GM15510 (cell line): ENCODE data around the gene COG2.

Source experiments
- POLR2A ChIP-seq: IDR thresholded peaks from 3 replicates; pipeline ENCODE4 v1.6.1; 2011; ENCODE audit warnings: borderline replicate concordance; ENCODE audit not compliant: insufficient read length; ENCODE audit errors: extremely low read depth

The COG2 gene

DNA sequence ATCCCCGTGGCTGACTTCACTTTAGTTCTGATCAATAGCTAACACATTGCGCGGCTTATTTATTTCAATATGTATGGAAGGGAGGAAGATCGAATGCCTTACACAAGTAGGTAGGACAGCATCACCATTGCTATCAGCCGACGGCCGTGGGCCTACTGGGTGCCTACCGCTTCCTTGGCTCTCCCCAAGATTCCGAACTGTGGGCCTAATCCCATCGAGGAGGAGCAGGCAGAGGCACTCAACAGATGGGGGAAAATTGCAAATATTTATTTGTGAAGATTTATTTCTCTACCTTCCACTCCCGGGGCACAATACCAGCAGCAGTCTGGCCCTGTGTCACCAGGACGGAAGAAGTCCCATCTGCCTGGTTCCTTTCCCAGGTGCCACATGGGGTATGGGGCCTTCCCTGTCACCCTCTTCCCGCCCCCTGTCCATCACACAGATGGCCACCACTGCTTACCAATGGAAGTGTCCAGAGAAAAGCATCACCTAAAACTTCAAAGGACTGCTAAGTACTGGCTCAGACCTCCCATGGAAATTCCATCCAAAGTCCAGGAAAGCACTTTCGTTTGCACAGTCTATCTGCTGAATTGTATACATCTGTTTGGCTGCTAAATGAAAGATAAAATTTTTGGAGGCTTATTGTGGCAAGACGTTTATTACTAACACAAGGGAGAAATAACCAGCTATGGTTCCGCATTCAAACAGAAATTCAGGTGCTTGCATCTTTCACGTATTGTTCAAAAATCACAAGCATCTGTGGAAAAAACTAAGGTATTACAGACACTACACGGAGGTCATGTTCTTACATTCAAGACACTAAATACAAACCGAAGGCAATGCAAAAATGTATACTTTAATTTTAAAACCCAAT is 59.9 kb downstream of the COG2 start:
- TF ChIP-seq POLR2A: no peak

DNA sequence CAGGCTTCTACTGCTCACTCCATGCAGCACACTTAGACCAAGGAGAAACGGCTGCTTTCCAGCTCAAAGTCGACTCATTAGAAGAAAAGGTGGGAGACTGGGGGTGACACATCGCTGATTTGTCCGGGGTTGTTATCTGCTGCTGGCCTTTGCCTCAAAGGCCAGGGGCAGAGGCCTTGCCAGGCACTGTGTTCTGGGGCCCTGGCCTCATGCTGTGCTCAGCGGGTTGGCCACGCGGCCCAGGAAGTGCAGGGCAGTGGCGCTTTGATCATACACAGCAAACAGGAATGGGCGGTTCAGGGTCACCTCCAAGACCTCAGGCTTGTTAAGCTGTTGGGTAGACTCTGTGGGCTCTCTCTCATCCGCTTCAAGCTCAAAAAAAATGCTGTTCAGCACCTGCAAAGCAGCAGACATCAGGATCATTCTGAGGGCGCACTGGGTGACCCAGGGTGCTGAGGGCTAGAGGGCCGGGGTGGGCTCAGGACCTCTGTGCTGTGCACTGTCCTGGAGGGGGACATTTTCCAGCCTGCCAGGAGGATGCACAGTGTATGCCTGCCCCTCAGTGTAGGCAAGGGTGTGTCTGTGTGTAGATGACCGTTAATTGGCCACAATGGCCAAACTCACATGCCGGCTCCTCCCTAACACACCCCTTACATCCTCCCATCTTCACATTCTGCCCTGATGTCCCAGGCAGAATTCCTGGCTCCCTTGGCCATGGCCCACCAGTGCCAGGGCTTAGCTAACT is 60.8 kb downstream of the COG2 start:
- TF ChIP-seq POLR2A: no peak

DNA sequence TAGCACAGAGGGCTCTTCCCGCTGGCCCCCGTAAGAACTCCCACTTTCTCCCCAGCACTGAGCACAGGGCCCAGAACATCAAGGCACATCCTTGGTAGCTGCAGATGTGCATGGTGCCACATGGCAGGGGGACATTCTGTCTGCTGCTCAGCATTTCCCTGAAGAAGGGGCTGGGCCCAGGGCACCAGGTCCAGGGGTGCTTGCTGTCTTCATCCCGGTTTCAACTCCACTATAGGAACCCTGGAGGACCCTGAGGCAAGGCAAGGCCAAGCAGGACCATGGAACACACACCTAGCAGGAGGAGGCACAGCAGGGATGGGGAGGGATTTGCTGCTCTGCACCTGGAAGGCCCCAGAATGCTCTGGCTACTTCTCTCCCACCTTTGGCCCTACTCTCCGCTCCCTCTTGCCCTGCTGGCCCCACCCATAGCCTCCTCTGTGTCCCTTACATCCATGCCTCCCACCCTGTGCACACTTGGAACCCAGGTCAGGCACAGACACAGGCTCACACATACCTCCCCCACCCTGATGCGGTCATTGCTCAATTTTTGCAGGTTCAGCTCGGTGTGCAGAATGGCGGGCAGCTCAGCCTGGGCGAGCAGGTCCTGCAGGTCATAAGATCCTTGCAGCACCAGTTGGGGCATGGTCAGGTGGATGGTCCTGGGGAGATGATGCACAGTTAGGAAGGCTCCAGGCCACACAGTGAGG is 61.6 kb downstream of the COG2 start:
- no peak for TF ChIP-seq POLR2A

DNA sequence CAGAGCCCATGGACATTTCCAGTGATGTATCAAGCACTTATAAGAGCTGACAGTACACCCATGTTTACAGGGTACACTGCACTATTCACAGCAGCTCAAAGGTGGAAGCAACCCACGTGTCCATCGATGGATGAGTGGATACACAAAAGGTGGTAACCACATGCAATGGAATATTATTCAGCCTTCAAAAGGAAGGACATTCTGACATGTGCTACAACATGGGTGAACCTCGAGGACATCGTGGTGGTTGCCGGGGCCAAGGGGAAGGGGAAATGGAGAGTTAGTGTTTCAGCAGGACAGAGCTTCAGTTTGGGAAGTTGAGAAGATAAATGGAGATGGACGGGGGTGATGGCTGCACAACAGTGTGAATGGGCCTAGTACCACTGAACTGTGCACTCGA is 62.5 kb downstream of the COG2 start:
- no peak for TF ChIP-seq POLR2A

DNA sequence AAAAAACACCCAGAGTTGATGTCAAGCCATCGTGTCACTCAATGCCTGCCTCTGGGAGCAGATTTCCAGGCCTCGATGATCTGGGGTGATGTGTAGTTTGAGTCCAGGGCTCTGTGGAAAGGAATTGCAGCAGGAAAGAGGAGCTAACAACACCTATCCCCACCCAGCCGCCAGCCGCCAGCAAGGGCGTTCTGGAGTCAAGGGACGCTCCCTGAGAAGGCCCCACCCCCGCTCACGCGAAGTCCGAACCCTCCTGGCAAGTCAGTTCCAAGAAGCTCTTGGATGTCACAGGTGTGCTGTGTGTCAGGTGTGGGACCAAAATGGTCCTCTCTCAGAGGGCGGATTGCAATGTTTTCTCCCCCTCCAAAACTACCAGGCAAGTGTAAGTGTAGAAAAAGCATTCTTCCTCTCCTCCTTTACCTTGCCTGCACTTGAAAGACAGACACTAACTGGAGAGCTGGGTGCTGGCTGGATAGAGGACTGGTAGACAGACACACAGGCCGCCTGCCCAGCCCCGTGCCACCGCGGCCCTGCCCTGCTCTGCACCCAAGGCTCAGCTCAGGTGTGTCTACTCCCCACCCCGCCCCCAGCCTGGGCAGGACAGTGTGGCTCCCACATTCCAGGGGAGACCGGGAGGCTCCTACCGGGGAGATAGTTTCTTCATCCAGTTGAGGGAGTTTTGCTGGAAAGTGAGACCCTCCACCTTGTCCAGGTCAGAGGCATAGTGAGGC is 63.2 kb downstream of the COG2 start:
- TF ChIP-seq POLR2A: no peak

DNA sequence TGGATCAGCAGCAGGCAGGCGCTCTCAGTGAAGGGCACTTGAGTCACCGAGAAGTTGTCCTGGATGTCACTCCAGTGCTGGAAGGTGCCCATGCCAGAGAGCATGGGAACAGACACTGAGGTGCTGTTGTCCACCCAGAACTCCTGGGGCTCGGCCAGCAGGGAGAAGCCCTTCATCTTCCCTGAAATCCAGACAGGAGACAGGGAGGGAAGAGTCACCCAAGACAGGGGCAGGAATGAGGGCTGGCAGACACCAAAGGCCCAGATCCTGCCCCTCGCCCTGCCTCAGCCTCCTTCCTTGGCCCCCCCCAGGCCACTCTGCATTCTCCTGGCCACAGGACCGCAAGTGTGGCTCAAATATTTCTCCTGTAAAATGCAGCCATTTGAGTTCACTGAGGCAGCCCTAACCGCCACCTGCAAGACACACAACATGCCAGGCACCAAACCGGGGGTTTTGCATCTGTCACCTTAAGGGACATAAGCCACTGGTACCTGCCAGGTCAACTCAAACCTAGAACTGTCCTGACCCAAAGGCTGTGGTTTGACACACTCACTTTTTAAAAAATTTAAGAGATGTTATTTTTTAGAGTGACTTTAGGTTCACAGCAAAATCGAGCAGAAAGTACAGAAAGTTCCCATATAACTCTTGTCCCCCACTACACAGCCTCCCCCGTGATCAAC is 63.9 kb downstream of the COG2 start:
- no peak for TF ChIP-seq POLR2A

DNA sequence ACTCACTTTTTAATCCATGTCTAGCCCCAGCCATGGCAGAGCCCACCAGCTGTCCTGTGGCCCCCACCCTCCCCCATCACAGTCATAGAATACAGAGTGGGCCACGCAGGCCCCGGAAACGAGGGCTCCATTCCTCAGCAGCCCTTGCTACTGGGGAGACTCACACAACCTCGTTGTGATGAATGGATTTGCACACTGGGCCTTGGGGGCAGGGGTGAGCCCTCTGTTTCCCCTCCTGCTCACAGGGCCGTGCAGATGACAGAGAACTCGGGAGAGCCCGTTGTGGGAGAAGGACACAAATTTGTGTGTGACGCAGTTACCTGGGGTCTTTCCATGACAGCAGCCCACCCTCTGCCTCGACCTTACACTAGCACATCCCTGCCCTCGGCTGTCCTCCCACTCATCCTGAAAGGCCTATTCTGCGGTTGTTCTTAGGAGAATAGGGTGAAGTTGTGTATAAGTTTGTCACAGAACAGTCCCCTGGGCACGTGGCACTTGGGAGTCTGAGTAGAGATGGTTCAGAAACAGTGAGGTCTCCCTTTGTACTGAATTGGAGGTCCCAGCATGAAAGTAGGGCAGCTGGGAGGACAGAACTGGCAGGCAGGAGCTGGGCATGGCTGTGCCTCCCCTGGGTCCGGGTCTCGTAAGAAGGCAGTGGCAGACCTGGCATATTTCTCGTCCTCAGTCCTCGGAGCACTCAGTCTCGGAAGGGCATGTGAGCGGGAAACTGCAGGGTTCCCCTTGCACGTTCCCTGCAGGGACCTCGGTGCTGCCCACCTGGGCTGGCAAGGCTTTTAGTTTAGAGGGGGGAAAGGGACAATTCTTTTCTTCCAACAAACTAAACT is 64.8 kb downstream of the COG2 start:
- TF ChIP-seq POLR2A: no peak

DNA sequence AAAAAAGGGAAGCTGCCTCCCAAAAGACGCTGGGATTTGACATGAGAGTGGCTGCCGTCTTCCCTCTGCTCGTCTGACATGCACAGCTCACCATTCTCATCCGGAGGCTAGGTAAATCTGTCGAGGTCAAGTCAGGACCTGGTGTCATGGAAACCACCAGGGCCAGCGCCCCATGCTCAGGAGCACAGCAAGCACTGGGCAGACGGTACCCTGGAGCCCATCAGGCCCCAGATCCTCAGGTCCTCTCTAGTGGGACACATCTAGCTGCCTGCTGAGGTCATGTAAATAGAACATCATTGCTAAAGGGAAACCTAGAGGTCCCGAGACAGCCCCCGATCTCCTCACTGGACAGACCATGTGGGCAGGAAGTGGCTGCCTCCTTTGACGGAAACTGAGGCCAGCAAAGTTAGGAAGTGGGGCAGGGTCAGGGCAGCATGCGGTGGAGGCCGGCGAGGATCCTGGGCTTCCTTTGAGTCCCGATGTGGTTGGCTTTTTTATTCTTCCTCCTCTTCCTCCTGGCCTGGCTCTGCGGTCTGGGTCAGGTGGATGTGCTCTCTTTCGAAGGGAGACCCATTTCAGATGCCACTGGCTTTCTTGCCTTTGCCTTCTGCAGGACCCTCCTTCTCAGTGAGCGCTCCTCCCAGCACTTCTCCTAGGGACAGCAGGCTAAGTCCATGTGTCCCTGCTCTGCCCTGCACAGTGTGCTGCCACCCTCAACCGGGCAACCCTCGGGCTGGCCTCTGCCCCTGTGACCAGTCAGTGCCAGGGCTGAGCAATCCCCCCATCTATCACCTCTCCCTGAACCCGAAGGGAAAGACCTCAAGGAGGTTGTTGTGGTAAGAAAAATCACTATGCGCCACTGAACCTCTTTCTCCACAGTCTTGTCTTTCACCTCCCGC is 65.7 kb downstream of the COG2 start:
- TF ChIP-seq POLR2A: no peak

DNA sequence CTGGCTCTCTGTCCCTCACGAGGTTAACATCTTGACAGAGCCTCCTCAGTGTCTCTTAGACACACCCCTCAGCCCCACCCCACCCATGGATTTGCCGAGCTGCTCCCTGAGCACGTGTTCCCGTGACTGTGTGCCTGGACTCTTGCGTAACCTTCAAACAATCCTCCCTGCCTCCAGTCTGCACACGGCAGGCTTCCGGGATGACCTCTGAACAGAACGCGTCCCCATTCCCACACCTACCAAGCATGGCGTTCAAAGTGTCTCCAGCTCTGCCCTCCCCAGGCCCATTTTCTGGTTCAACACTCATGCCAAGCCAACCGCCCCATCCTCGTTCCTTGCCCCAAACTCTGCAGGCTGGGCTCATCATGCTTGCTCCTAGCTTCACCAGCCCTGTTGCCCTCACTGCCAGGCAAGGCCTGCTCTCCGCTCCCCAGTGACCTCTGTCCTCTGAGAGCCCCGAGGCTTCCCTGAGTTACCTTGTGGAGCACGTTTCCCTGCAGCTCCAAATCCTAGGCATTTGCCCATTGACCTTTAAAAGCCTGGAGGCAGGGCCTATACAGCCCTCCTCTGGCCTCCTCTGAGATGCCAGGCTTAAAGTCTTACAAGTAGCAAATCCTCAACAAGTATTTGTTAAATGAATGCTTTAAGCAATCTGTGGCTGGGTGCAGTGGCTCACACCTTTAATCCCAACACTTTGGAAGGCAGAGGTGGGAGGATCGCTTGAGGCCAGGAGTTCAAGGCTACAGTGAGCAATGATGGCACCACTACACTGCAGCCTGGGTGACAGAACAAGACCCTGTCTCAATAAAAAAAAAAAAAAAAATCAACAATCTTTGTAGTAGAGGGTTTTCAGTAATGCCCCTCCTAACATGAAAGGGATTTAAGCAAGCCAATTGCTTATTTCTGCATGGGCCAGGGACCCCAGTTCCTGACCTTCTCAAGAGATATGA is 66.6 kb downstream of the COG2 start:
- no peak for TF ChIP-seq POLR2A

DNA sequence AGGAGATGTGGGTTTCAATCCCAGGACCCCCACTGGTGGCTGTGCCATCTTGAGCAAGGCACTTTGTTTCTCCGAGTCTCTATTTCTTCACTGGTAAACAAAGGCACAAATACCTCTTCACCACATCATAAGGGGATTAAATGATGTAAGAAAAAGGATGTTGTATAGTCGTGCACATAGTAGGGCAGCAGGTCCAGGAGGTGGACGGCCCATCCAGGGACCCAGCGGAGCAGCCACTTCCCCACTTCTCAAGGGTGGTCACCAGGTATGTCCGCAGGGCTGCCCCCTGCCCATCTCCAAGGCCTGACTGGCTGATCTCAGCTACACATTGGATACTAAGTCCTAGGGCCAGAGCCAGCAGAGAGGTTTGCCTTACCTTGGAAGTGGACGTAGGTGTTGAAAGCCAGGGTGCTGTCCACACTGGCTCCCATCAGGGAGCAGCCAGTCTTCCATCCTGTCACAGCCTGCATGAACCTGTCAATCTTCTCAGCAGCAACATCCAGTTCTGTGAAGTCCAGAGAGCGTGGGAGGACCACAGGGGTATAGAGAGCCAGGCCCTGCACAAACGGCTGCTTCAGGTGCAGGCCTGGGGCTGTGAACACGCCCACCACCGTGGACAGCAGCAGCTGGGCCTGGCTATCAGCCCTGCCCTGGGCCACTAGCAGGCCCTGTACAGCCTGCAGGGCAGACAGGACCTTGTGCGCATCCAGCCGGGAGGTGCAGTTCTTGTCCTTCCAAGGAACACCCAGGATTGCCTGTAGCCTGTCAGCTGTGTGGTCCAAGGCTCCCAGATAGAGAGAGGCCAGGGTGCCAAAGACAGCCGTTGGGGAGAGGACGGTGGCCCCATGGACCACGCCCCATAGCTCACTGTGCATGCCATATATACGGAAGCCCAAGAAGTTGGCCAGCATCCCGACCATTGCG is 67.6 kb downstream of the COG2 start:
- no peak for TF ChIP-seq POLR2A
